Trophoblast cell (in vitro differentiated cells and primary cell): ENCODE measurements around the gene SS18L1.

Source experiments
- DNase-seq, 2 donors: peaks; one replicate each; pipeline ENCODE4 v3.0.0-alpha.2; 2016
- H2AFZ ChIP-seq: 2 replicates; pipeline ENCODE4 v1.6.1; 2013; ENCODE audit warnings: low read length, moderate library complexity, mild to moderate bottlenecking; ENCODE audit not compliant: insufficient read depth, poor library complexity
- H2AK5ac ChIP-seq: 2 replicates; pipeline ENCODE4 v1.6.1; 2013; ENCODE audit warnings: mild to moderate bottlenecking, low read length
- H2BK120ac ChIP-seq: 2 replicates; pipeline ENCODE4 v1.6.1; 2013; ENCODE audit warnings: low read length, mild to moderate bottlenecking, moderate library complexity; ENCODE audit not compliant: insufficient read depth, poor library complexity
- H2BK12ac ChIP-seq: 2 replicates; pipeline ENCODE4 v1.6.1; 2013; ENCODE audit warnings: mild to moderate bottlenecking, low read length, moderate library complexity
- H2BK5ac ChIP-seq: 2 replicates; pipeline ENCODE4 v1.6.1; 2013; ENCODE audit warnings: low read length, low read depth, moderate library complexity, mild to moderate bottlenecking; ENCODE audit not compliant: poor library complexity
- H3K14ac ChIP-seq: 2 replicates; pipeline ENCODE4 v1.6.1; 2013; ENCODE audit warnings: mild to moderate bottlenecking, low read length
- H3K18ac ChIP-seq: 2 replicates; pipeline ENCODE4 v1.6.1; 2013; ENCODE audit warnings: mild to moderate bottlenecking, low read length
- H3K23ac ChIP-seq: 2 replicates; pipeline ENCODE4 v1.6.1; 2013; ENCODE audit warnings: low read length
- H3K27ac ChIP-seq: 2 replicates; pipeline ENCODE4 v1.5.1; 2013; ENCODE audit warnings: low read depth, mild to moderate bottlenecking, inconsistent platforms, low read length, moderate library complexity
- H3K27me3 ChIP-seq: 2 replicates; pipeline ENCODE4 v1.6.1; 2013; ENCODE audit warnings: inconsistent platforms, mild to moderate bottlenecking, low read length, moderate library complexity; ENCODE audit not compliant: insufficient read depth
- H3K36me3 ChIP-seq, 2 experiments: 1 replicate in 1 of 2; 2 replicates in 1 of 2; pipeline ENCODE4 v1.6.1; 2013; ENCODE audit warnings: low read length in 2 of 2, mild to moderate bottlenecking in 2 of 2, moderate library complexity in 1 of 2; ENCODE audit not compliant: insufficient read depth in 2 of 2, control insufficient read depth in 1 of 2
- H3K4ac ChIP-seq: 2 replicates; pipeline ENCODE4 v1.6.1; 2013; ENCODE audit warnings: low read depth, mild to moderate bottlenecking, low read length, moderate library complexity
- H3K4me1 ChIP-seq, 2 experiments: 1 replicate in 1 of 2; 2 replicates in 1 of 2; pipeline ENCODE4 v1.6.1; 2013; ENCODE audit warnings: low read length in 2 of 2, mild to moderate bottlenecking in 2 of 2, moderate library complexity in 1 of 2; ENCODE audit not compliant: insufficient read depth in 2 of 2, control insufficient read depth in 1 of 2
- H3K4me2 ChIP-seq: 2 replicates; pipeline ENCODE4 v1.6.1; 2013; ENCODE audit warnings: inconsistent platforms, mild to moderate bottlenecking, low read length, moderate library complexity
- H3K4me3 ChIP-seq: 2 replicates; pipeline ENCODE4 v1.5.1; 2013; ENCODE audit warnings: mild to moderate bottlenecking, low read depth, low read length, inconsistent platforms
- H3K79me1 ChIP-seq: one replicate; pipeline ENCODE4 v1.6.1; 2013; ENCODE audit warnings: low read length
- H3K79me2 ChIP-seq: 2 replicates; pipeline ENCODE4 v1.6.1; 2013; ENCODE audit warnings: low read length, mild to moderate bottlenecking; ENCODE audit not compliant: control insufficient read depth, insufficient read depth, poor library complexity
- H3K9ac ChIP-seq: 2 replicates; pipeline ENCODE4 v1.6.1; 2013; ENCODE audit warnings: mild to moderate bottlenecking, low read length
- H3K9me3 ChIP-seq: 2 replicates; pipeline ENCODE4 v1.6.1; 2013; ENCODE audit warnings: low read depth, mild to moderate bottlenecking, control low read depth, inconsistent platforms, low read length; ENCODE audit not compliant: insufficient read depth
- H4K12ac ChIP-seq: 2 replicates; pipeline ENCODE4 v1.6.1; 2013; ENCODE audit warnings: low read depth, mild to moderate bottlenecking, low read length, moderate library complexity
- H4K8ac ChIP-seq: 2 replicates; pipeline ENCODE4 v1.6.1; 2013; ENCODE audit warnings: low read depth, mild to moderate bottlenecking, low read length, moderate library complexity
- H4K91ac ChIP-seq: one replicate; pipeline ENCODE4 v1.6.1; 2013; ENCODE audit warnings: low read depth, mild to moderate bottlenecking, low read length, moderate library complexity
- WGBS: extraction: QIAGEN DNeasy Blood & Tissue Kit; methylation state at CpG from one replicate; pipeline ENCODE4 v1.1.7; 2013; ENCODE audit warnings: missing lambda C conversion rate; ENCODE audit not compliant: insufficient read length, insufficient coverage; ENCODE audit errors: extremely low coverage; 5-methylcytosine and 5-hydroxymethylcytosine counted together

SS18L1 gene

GRCh38 chr20:62224113-62224855, 80.7 kb downstream of the SS18L1 start:
- WGBS, result no CpG with 5 or more reads among the region's 21 CpGs
- Histone ChIP-seq H4K91ac (no peak overlapping the region), H3K14ac (no peak overlapping the region), H2BK120ac (no peak overlapping the region), H2BK12ac (no peak overlapping the region), H3K79me1 (no peaks in the 10 kb centered on the region), H4K8ac (no peak overlapping the region), H3K27ac (no peak overlapping the region), H3K9ac (no peak overlapping the region), H3K36me3 (no peaks in the 10 kb centered on the region), H3K4me3 (no peak overlapping the region), H3K4me1 (peaks cover 4 to 6% of the 10 kb centered on the region in 2 experiments), H3K9me3 (peaks cover 5% of the 10 kb centered on the region), H3K4me2 (no peak overlapping the region), H4K12ac (no peak overlapping the region), H2AFZ (no peak overlapping the region), H3K4ac (no peak overlapping the region), H3K27me3 (peaks cover 27% of the 10 kb centered on the region), H3K18ac (no peak overlapping the region), H2BK5ac (no peak overlapping the region), H3K79me2 (no peaks in the 10 kb centered on the region), H2AK5ac (no peak overlapping the region), H3K23ac (no peak overlapping the region)
- no peak for DNase-seq

- Histone ChIP-seq H2BK12ac (no peak overlapping the region), H3K4me2 (no peak overlapping the region), H4K12ac (no peak overlapping the region), H4K91ac (no peak overlapping the region), H3K4me1 (no peaks in the 10 kb centered on the region), H2AFZ (no peak overlapping the region), H3K9ac (no peak overlapping the region), H2AK5ac (no peak overlapping the region), H3K9me3 (peaks cover 7% of the 10 kb centered on the region), H3K14ac (no peak overlapping the region), H2BK120ac (no peak overlapping the region), H3K4me3 (no peak overlapping the region), H3K23ac (no peak overlapping the region), H3K79me1 (no peaks in the 10 kb centered on the region), H3K27ac (no peak overlapping the region), H3K27me3 (peaks cover 20% of the 10 kb centered on the region), H3K4ac (no peak overlapping the region), H3K36me3 (no peaks in the 10 kb centered on the region), H2BK5ac (no peak overlapping the region), H3K18ac (no peak overlapping the region), H3K79me2 (no peaks in the 10 kb centered on the region), H4K8ac (no peak overlapping the region)
- DNase-seq, result no peak
- WGBS, result no CpG with 5 or more reads among the region's 13 CpGs
Measured at GRCh38 chr20:62225026-62225425, 81.5 kb downstream of the SS18L1 start.

GRCh38 chr20:62225820-62226635, 82.5 kb downstream of the SS18L1 start:
- Histone ChIP-seq H3K27me3 (peaks cover 13% of the 10 kb centered on the region), H3K79me1 (no peaks in the 10 kb centered on the region), H3K23ac (no peak overlapping the region), H3K18ac (no peak overlapping the region), H2BK120ac (no peak overlapping the region), H4K91ac (no peak overlapping the region), H3K4me3 (no peak overlapping the region), H4K8ac (no peak overlapping the region), H3K79me2 (no peaks in the 10 kb centered on the region), H3K27ac (no peak overlapping the region), H3K36me3 (no peaks in the 10 kb centered on the region), H3K9ac (no peak overlapping the region), H2AK5ac (no peak overlapping the region), H3K4me1 (no peaks in the 10 kb centered on the region), H3K14ac (no peak overlapping the region), H3K4ac (no peak overlapping the region), H2AFZ (no peak overlapping the region), H3K9me3 (peaks cover 14% of the 10 kb centered on the region), H3K4me2 (no peak overlapping the region), H2BK12ac (no peak overlapping the region), H2BK5ac (no peak overlapping the region), H4K12ac (no peak overlapping the region)
- DNase-seq, result no peak
- no CpG with 5 or more reads among the region's 17 CpGs for WGBS

GRCh38 chr20:62226707-62227590, 83.4 kb downstream of the SS18L1 start:
- H4K12ac ChIP-seq, result no peak overlapping the region
- H3K4me3 ChIP-seq, result no peak overlapping the region
- H4K8ac ChIP-seq, result no peak overlapping the region
- no peak overlapping the region for H3K18ac ChIP-seq
- no peak overlapping the region for H3K14ac ChIP-seq
- no peaks in the 10 kb centered on the region for H3K4me1 ChIP-seq
- H2AFZ ChIP-seq, result no peak overlapping the region
- H3K27ac ChIP-seq, result no peak overlapping the region
- H3K36me3 ChIP-seq, result no peaks in the 10 kb centered on the region
- no peak overlapping the region for H2AK5ac ChIP-seq
- DNase-seq, result no peak
- H3K4ac ChIP-seq, result no peak overlapping the region
- no peak overlapping the region for H3K23ac ChIP-seq
- H3K9ac ChIP-seq, result no peak overlapping the region
- H3K9me3 ChIP-seq, result peaks cover 14% of the 10 kb centered on the region
- no peak overlapping the region for H3K4me2 ChIP-seq
- no peak overlapping the region for H2BK5ac ChIP-seq
- H3K27me3 ChIP-seq, result peaks cover 5% of the 10 kb centered on the region
- no CpG with 5 or more reads among the region's 24 CpGs for WGBS
- H2BK12ac ChIP-seq, result no peak overlapping the region
- H4K91ac ChIP-seq, result no peak overlapping the region
- H2BK120ac ChIP-seq, result no peak overlapping the region
- H3K79me2 ChIP-seq, result no peaks in the 10 kb centered on the region
- H3K79me1 ChIP-seq, result no peaks in the 10 kb centered on the region
